Type B pancreatic cell (in vitro differentiated cells): Measurements from ENCODE around the gene ATRIP. TPM values are rescaled to one million over a fixed set of nuclear protein-coding genes. Genes with fewer than 3 reads are reported as not detected.

Experiments used
- DNase-seq: peaks from one replicate; pipeline ENCODE4 v3.0.0; 2021; ENCODE audit warnings: mixed read lengths; ENCODE audit not compliant: unreplicated experiment; ENCODE audit errors: extremely low spot score
- H3K27ac Mint-ChIP-seq: 2 replicates; pipeline ENCODE4 v1.8.0; 2021; ENCODE audit warnings: mild to moderate bottlenecking, mixed read lengths
- H3K27me3 Mint-ChIP-seq: 2 replicates; pipeline ENCODE4 v1.8.0; 2021; ENCODE audit warnings: mixed read lengths
- H3K36me3 Mint-ChIP-seq: 2 replicates; pipeline ENCODE4 v1.8.0; 2021; ENCODE audit warnings: mixed read lengths
- H3K4me1 Mint-ChIP-seq: one replicate; pipeline ENCODE4 v1.8.0; 2021; ENCODE audit warnings: mixed read lengths; ENCODE audit not compliant: unreplicated experiment
- H3K4me3 Mint-ChIP-seq: 2 replicates; pipeline ENCODE4 v1.8.0; 2021; ENCODE audit warnings: mild to moderate bottlenecking, mixed read lengths
- H3K9me3 Mint-ChIP-seq: 2 replicates; pipeline ENCODE4 v1.8.0; 2021; ENCODE audit warnings: mixed read lengths
- total RNA-seq: library from RNA; stranded (reverse); gene quantifications from 2 replicates; pipeline ENCODE4 v1.2.1, GENCODE V29; 2021; ENCODE audit warnings: low replicate concordance
- TF ChIP-seq, protein P1 (sequence below): fragments of 200-600 bp; sonication (generic); conservative IDR thresholded peaks from 2 replicates; pipeline ENCODE4 v1.5.0; 2021; ENCODE audit warnings: antibody characterized with exemption, mild to moderate bottlenecking

The ATRIP gene
- total RNA-seq, 1 donor from 2014 or later = 16.0 TPM

DNA sequence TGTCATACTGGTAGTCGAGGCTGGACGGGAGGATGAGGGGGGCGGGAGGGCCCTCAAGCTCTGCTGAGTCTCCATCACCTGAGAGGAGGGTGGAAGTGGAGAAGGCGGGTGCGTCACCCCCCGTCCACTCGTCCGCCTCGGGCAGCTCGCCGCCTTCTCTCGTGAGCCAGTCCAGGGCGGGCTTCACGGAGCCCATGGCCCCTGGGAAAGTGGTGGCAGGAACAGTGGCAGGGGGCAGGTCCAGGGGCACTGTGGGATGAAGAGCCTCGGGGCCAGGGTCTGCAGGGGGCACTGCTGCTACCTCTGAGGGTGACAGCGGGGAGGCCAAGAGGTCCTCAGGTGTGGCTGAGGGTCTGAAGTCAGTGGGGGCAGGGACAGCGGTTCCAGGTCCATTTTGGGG is 26.9 kb upstream of the ATRIP start:
- Mint-ChIP-seq H3K36me3 (peaks cover 3% of the 10 kb centered on the region), H3K4me1 (peaks cover 4% of the 10 kb centered on the region), H3K4me3 (no peak overlapping the region), H3K27ac (no peak overlapping the region), H3K9me3 (no peaks in the 10 kb centered on the region), H3K27me3 (no peaks in the 10 kb centered on the region)
- no peak for DNase-seq
- TF ChIP-seq, protein P1, sequence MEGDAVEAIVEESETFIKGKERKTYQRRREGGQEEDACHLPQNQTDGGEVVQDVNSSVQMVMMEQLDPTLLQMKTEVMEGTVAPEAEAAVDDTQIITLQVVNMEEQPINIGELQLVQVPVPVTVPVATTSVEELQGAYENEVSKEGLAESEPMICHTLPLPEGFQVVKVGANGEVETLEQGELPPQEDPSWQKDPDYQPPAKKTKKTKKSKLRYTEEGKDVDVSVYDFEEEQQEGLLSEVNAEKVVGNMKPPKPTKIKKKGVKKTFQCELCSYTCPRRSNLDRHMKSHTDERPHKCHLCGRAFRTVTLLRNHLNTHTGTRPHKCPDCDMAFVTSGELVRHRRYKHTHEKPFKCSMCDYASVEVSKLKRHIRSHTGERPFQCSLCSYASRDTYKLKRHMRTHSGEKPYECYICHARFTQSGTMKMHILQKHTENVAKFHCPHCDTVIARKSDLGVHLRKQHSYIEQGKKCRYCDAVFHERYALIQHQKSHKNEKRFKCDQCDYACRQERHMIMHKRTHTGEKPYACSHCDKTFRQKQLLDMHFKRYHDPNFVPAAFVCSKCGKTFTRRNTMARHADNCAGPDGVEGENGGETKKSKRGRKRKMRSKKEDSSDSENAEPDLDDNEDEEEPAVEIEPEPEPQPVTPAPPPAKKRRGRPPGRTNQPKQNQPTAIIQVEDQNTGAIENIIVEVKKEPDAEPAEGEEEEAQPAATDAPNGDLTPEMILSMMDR = no peak

DNA sequence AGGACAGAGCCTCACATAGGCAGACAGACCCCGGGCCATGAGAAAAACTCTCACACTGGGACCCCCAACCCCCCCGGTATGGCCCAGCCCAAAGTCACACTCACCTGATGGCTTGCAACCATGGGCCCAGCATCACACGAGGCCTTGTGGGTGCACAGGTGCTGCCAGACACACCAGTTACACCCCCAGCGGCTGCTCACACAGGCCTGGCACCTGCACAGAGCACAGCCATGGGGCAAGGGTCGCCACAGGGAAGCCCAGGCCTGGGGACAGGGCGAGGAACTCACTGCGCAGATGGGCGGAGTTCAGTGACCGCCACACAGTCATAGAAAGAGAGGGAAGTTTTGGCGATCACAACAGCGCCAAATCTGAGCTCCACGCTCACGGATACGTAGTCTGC is 26.0 kb upstream of the ATRIP start:
- DNase-seq = no peak
- Mint-ChIP-seq H3K4me3 (no peak overlapping the region), H3K9me3 (no peaks in the 10 kb centered on the region), H3K4me1 (peaks cover 11% of the 10 kb centered on the region), H3K36me3 (peaks cover 3% of the 10 kb centered on the region), H3K27me3 (no peaks in the 10 kb centered on the region), H3K27ac (peak overlapping the region; percentile 43)
- TF ChIP-seq, protein P1 = no peak

GRCh38 chr3:48422272-48422671 is 24.3 kb upstream of the ATRIP start:
- Mint-ChIP-seq H3K4me1 (peaks cover 23% of the 10 kb centered on the region), H3K27me3 (no peaks in the 10 kb centered on the region), H3K9me3 (no peaks in the 10 kb centered on the region), H3K27ac (no peak overlapping the region), H3K36me3 (peaks cover 8% of the 10 kb centered on the region), H3K4me3 (no peak overlapping the region)
- TF ChIP-seq, protein P1 = no peak
- DNase-seq = no peak

GRCh38 chr3:48422681-48423080 is 23.9 kb upstream of the ATRIP start:
- no peak overlapping the region for H3K4me3 Mint-ChIP-seq
- H3K36me3 Mint-ChIP-seq = peaks cover 9% of the 10 kb centered on the region
- no peaks in the 10 kb centered on the region for H3K9me3 Mint-ChIP-seq
- peak overlapping the region; percentile 88 for H3K27ac Mint-ChIP-seq
- H3K4me1 Mint-ChIP-seq = peaks cover 27% of the 10 kb centered on the region
- no peaks in the 10 kb centered on the region for H3K27me3 Mint-ChIP-seq
- TF ChIP-seq, protein P1 = no peak
- DNase-seq = no peak

DNA sequence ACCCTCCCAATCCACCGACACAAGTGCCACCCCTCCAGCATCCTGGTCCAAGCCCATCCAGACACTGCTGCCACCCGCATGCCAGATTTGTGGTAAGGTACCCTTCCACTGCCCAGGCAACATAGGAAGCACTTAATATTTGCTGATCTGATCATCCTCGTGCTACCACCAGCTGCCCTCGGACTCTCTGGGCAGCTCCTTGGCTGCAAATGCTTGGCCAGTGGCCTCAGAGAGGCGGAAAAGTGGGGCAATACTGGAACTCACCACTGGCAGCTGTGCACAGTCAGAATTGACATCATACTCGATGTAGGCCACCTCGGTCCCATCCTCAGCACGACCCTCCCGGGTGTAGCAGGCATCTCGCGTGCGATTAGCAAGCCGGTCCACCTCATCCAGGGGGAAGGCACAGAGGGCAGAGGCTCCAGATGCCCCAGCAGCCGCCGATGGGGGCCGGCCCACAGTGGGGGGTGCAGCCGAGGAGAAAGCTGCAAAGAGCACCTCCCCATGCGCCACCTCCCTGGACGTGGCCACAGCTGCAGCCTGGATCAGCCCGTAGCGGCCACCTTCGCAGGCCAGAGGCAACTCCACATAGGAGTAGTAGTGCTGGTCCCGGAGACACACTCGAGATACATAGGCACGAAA is 23.2 kb upstream of the ATRIP start:
- H3K27ac Mint-ChIP-seq = peak overlapping the region; percentile 88

More for the DNA sequence above, 23.2 kb upstream of the ATRIP start:
- Mint-ChIP-seq H3K27me3 (no peaks in the 10 kb centered on the region), H3K36me3 (peaks cover 12% of the 10 kb centered on the region), H3K9me3 (no peaks in the 10 kb centered on the region), H3K4me1 (peaks cover 34% of the 10 kb centered on the region), H3K4me3 (no peak overlapping the region)
- no peak for DNase-seq
- TF ChIP-seq, protein P1 = no peak
